Activated CD8-positive, alpha-beta T cell treated with anti-CD3 and anti-CD28 coated beads for 36 hours (primary cell): ENCODE measurements around the gene ASB6. TPM values are rescaled to one million over a fixed set of nuclear protein-coding genes. Genes with fewer than 3 reads are reported as not detected.

ENCODE experiments used
- ATAC-seq: fragments of 200-7000 bp; cut with Tn5 transposase; one replicate; pipeline ENCODE4 v1.10.0; 2021; ENCODE audit warnings: mild to moderate bottlenecking, moderate library complexity
- CTCF ChIA-PET: fragments of 350-600 bp; sonication (Branson Sonifier 250); formaldehyde crosslinking; loops from one replicate; lab custom pipeline; 2021; ENCODE audit warnings: antibody characterized with exemption; lab: Charles Lee
- POLR2A ChIA-PET: fragments of 350-600 bp; sonication (Branson Sonifier 250); formaldehyde crosslinking; loops from one replicate; lab custom pipeline; 2021; ENCODE audit warnings: antibody characterized with exemption; lab: Charles Lee
- DNase-seq: peaks from one replicate; pipeline ENCODE4 v3.0.0-alpha.2; 2020
- H3K27ac Mint-ChIP-seq: one replicate; pipeline ENCODE4 v1.8.0; 2021; ENCODE audit warnings: mild to moderate bottlenecking, mixed read lengths
- H3K27me3 Mint-ChIP-seq: one replicate; pipeline ENCODE4 v1.8.0; 2021; ENCODE audit warnings: mixed read lengths
- H3K36me3 Mint-ChIP-seq: one replicate; pipeline ENCODE4 v1.8.0; 2021; ENCODE audit warnings: low read depth, mixed read lengths
- H3K4me1 Mint-ChIP-seq: one replicate; pipeline ENCODE4 v1.8.0; 2021; ENCODE audit warnings: low read depth, mixed read lengths
- H3K4me3 Mint-ChIP-seq: one replicate; pipeline ENCODE4 v1.8.0; 2021; ENCODE audit warnings: mild to moderate bottlenecking, moderate library complexity, mixed read lengths
- H3K9me3 Mint-ChIP-seq: one replicate; pipeline ENCODE4 v1.8.0; 2021; ENCODE audit warnings: mixed read lengths
- intact Hi-C: fragments of 100-400 bp; cut with micrococcal nuclease; formaldehyde crosslinking; loops from one replicate; pipeline ENCODE4 v1.10.0; 2022
- total RNA-seq, 2 experiments: library from RNA; stranded (reverse); gene quantifications; one replicate each; pipeline ENCODE4 v1.2.3, GENCODE V29; 2021
- TF ChIP-seq, protein P1 (sequence below): fragments of 200-600 bp; IDR thresholded peaks from one replicate; pipeline ENCODE4 v1.8.0; 2022; ENCODE audit warnings: antibody characterized with exemption, mild to moderate bottlenecking

The ASB6 gene
- total RNA-seq, 2 experiments from 2014 or later = 16.6 TPM

DNA sequence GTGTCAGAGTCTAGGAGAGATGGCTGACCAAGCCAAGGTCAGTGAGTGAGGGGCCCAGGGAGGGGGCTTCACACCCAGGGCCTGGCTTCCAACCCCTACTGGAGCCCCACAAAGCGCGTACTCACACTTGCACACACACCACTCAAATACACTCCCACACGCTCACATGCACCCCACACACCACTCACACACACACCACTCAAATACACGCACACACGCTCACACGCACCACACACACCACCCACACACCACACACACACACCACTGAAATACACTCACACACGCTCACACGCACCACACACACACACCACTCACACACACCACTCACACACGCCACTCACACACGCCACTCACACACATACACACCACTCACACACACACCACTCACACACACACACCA lies 5.7 kb upstream of the ASB6 start:
- ATAC-seq (no peak), DNase-seq (no peak)
- ChIA-PET CTCF (no interaction called here), POLR2A (no interaction called here)
- Mint-ChIP-seq H3K27ac (no peak overlapping the region), H3K4me3 (no peak overlapping the region), H3K27me3 (no peaks in the 10 kb centered on the region), H3K36me3 (no peaks in the 10 kb centered on the region), H3K9me3 (no peaks in the 10 kb centered on the region), H3K4me1 (no peaks in the 10 kb centered on the region)
- intact Hi-C loops = loop anchor here (10.0 kb wide), 1 partner anchor 137 kb away; no protein-coding TSS in a partner anchor
- TF ChIP-seq, protein P1, sequence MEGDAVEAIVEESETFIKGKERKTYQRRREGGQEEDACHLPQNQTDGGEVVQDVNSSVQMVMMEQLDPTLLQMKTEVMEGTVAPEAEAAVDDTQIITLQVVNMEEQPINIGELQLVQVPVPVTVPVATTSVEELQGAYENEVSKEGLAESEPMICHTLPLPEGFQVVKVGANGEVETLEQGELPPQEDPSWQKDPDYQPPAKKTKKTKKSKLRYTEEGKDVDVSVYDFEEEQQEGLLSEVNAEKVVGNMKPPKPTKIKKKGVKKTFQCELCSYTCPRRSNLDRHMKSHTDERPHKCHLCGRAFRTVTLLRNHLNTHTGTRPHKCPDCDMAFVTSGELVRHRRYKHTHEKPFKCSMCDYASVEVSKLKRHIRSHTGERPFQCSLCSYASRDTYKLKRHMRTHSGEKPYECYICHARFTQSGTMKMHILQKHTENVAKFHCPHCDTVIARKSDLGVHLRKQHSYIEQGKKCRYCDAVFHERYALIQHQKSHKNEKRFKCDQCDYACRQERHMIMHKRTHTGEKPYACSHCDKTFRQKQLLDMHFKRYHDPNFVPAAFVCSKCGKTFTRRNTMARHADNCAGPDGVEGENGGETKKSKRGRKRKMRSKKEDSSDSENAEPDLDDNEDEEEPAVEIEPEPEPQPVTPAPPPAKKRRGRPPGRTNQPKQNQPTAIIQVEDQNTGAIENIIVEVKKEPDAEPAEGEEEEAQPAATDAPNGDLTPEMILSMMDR = no peak

- Mint-ChIP-seq H3K36me3 (no peaks in the 10 kb centered on the region), H3K27me3 (no peaks in the 10 kb centered on the region), H3K9me3 (no peaks in the 10 kb centered on the region), H3K27ac (no peak overlapping the region), H3K4me1 (no peaks in the 10 kb centered on the region), H3K4me3 (no peak overlapping the region)
- CTCF ChIA-PET = no interaction called here
- ATAC-seq (no peak), DNase-seq (no peak)
- intact Hi-C loops = loop anchor here (10.0 kb wide), 1 partner anchor 138 kb away; no protein-coding TSS in a partner anchor
- POLR2A ChIA-PET = no interaction called here
- TF ChIP-seq, protein P1 = no peak
Observed at GRCh38 chr9:129646654-129647053, 4.7 kb upstream of the ASB6 start.

DNA sequence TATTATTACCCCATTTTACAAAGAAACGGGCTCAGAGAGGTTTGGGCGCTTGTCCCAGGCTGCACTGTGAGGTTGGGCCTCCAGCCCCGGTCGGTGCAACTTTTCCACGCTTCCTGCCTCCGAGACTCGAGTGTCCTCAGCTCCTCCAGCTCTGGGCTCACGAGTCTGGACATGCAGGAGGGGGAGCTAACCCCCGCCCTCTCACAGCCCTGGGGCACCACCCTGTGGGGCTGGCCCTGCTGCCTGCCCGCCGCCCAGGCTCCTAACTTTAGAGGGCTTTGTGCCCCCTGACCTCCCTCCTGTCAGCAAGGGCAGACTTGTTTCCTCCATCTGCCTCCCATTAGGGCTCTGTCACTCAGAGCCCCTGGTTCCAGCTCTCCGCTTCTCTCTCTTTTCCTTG lies 4.3 kb upstream of the ASB6 start:
- H3K9me3 Mint-ChIP-seq = no peaks in the 10 kb centered on the region
- peaks cover 2% of the 10 kb centered on the region for H3K4me1 Mint-ChIP-seq
- H3K27ac Mint-ChIP-seq = no peak overlapping the region
- intact Hi-C loops = loop anchor here (10.0 kb wide), 1 partner anchor 139 kb away; no protein-coding TSS in a partner anchor
- POLR2A ChIA-PET = no interaction called here
- ATAC-seq (no peak), DNase-seq (no peak)
- H3K27me3 Mint-ChIP-seq = no peaks in the 10 kb centered on the region
- CTCF ChIA-PET = no interaction called here
- H3K36me3 Mint-ChIP-seq = no peaks in the 10 kb centered on the region
- H3K4me3 Mint-ChIP-seq = no peak overlapping the region
- TF ChIP-seq, protein P1 = no peak

- Mint-ChIP-seq H3K36me3 (peaks cover 2% of the 10 kb centered on the region), H3K4me1 (peaks cover 15% of the 10 kb centered on the region), H3K27ac (no peak overlapping the region), H3K4me3 (no peak overlapping the region), H3K27me3 (no peaks in the 10 kb centered on the region), H3K9me3 (no peaks in the 10 kb centered on the region)
- ATAC-seq (no peak), DNase-seq (no peak)
- TF ChIP-seq, protein P1 = no peak
- intact Hi-C loops = loop anchor here (5.0 to 10.0 kb wide), 2 partner anchors 87 to 140 kb away; no protein-coding TSS in a partner anchor
- CTCF ChIA-PET = no interaction called here
- POLR2A ChIA-PET = no interaction called here
Observed at GRCh38 chr9:129644902-129645301, 3.0 kb upstream of the ASB6 start.

DNA sequence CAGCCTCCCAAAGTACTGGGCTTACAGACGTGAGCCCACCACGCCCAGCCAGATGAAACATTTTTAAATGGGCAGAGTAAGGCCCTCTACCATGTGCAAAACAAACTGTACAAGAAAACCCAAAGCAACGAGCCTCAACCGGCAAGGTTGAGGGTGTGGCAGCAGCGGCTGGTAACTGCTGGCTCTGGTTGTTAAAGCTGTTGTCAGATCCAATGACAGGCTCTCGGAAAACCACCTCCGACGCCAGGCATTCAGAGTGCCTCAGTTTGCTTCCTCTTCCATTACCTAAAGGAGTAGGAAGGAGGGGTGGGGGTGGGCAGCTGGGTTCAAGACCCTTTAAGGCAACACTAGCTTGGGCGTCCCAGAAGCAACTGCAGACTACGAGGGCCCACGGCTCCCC lies 2.4 kb upstream of the ASB6 start:
- intact Hi-C loops = loop anchor here (5.0 to 10.0 kb wide), 2 partner anchors 88 to 140 kb away; no protein-coding TSS in a partner anchor
- ATAC-seq (no peak), DNase-seq (no peak)
- Mint-ChIP-seq H3K27ac (no peak overlapping the region), H3K9me3 (no peaks in the 10 kb centered on the region), H3K4me1 (peaks cover 16% of the 10 kb centered on the region), H3K27me3 (no peaks in the 10 kb centered on the region), H3K36me3 (peaks cover 2% of the 10 kb centered on the region), H3K4me3 (no peak overlapping the region)
- ChIA-PET CTCF (interaction anchor here (1.0 to 1.7 kb wide), 2 partner anchors 94 to 133 kb away, joined by 3 to 7 read pairs; no protein-coding TSS in a partner anchor), POLR2A (interaction anchor here (0.7 kb wide), 1 partner anchor 48 kb away, joined by 3 read pairs; no protein-coding TSS in a partner anchor)
- TF ChIP-seq, protein P1 = no peak
